Measurements from ENCODE around the gene ARID3A. TPM values are rescaled to one million over a fixed set of nuclear protein-coding genes. Genes with fewer than 3 reads are reported as not detected.

ARID3A gene
- total RNA-seq, 4 donors from 2014 or later, result 1.8 to 9.9 (median 7.8) TPM

GRCh38 chr19:960020-960419 is 34.2 kb downstream of the ARID3A start:
- DNase-seq (no peak), ATAC-seq (no peak)
- Histone ChIP-seq H3K4me1 (no peaks in the 10 kb centered on the region), H3K4me3 (no peak overlapping the region), H3K27me3 (peaks cover 0 to 5% (median under 1%) of the 10 kb centered on the region in 3 donors), H3K36me3 (no peaks in the 10 kb centered on the region), H3K27ac (no peak overlapping the region), H3K9me3 (no peaks in the 10 kb centered on the region)
- intact Hi-C loops (cut with DNase I; ENCODE audit: low total_unique reads) (no loop called here), in situ Hi-C loops (cut with MboI; ENCODE audit: low sequenced_read_pairs in 4 of 4) (no loop called here)
- TF ChIP-seq CTCF (IDR thresholded peaks at IDR 0.05 in 4 of 5, conservative IDR thresholded peaks at IDR 0.05 in 1 of 5) (no peak), POLR2A (IDR thresholded peaks at IDR 0.05) (no peak)

- Histone ChIP-seq H3K4me1 (no peaks in the 10 kb centered on the region), H3K27me3 (no peaks in the 10 kb centered on the region), H3K27ac (no peak overlapping the region), H3K4me3 (no peak overlapping the region), H3K9me3 (no peaks in the 10 kb centered on the region), H3K36me3 (no peaks in the 10 kb centered on the region)
- TF ChIP-seq CTCF (IDR thresholded peaks at IDR 0.05 in 4 of 5, conservative IDR thresholded peaks at IDR 0.05 in 1 of 5) (no peak), POLR2A (IDR thresholded peaks at IDR 0.05) (no peak)
- no peak for DNase-seq
- in situ Hi-C loops (cut with MboI; ENCODE audit: low sequenced_read_pairs in 4 of 4), result no loop called here
- intact Hi-C loops (cut with DNase I; ENCODE audit: low total_unique reads), result no loop called here
- ATAC-seq, result no peak
Measured at GRCh38 chr19:960601-960938, 34.7 kb downstream of the ARID3A start.

GRCh38 chr19:961866-962620 is 36.2 kb downstream of the ARID3A start:
- no peaks in the 10 kb centered on the region for H3K9me3 ChIP-seq
- no peak overlapping the region for H3K27ac ChIP-seq
- no peak overlapping the region for H3K4me3 ChIP-seq
- H3K36me3 ChIP-seq, result peaks cover 0 to 1% of the 10 kb centered on the region in 2 donors
- in situ Hi-C loops (cut with MboI; ENCODE audit: low sequenced_read_pairs in 4 of 4) (no loop called here), intact Hi-C loops (cut with DNase I; ENCODE audit: low total_unique reads) (no loop called here)
- no peaks in the 10 kb centered on the region for H3K27me3 ChIP-seq
- no peak for ATAC-seq
- H3K4me1 ChIP-seq, result no peaks in the 10 kb centered on the region
- no peak for TF ChIP-seq POLR2A (IDR thresholded peaks at IDR 0.05)
- no peak for TF ChIP-seq CTCF (IDR thresholded peaks at IDR 0.05 in 4 of 5, conservative IDR thresholded peaks at IDR 0.05 in 1 of 5)
- DNase-seq, result no peak

GRCh38 chr19:962683-963400 is 37.0 kb downstream of the ARID3A start:
- Histone ChIP-seq H3K9me3 (no peaks in the 10 kb centered on the region), H3K27ac (no peak overlapping the region), H3K36me3 (peaks cover 0 to 7% of the 10 kb centered on the region in 2 donors), H3K27me3 (no peaks in the 10 kb centered on the region), H3K4me1 (no peaks in the 10 kb centered on the region), H3K4me3 (no peak overlapping the region)
- ATAC-seq (no peak), DNase-seq (no peak)
- TF ChIP-seq POLR2A (IDR thresholded peaks at IDR 0.05), result no peak
- no peak for TF ChIP-seq CTCF (IDR thresholded peaks at IDR 0.05 in 4 of 5, conservative IDR thresholded peaks at IDR 0.05 in 1 of 5)
- in situ Hi-C loops (cut with MboI; ENCODE audit: low sequenced_read_pairs in 4 of 4) (no loop called here), intact Hi-C loops (cut with DNase I; ENCODE audit: low total_unique reads) (no loop called here)

All from gastrocnemius medialis (tissue), 4 donors.